GM21367 (cell line): Measurements from ENCODE around the gene OGG1.
"Not testable (repeated sequence)": the region's sequence is repeated elsewhere in the genome, so short reads cannot be mapped to it uniquely, and the experiment has no call there.

Source experiments
- ATAC-seq: cut with Tn5 transposase; IDR thresholded peaks from one replicate; pipeline ENCODE4 v1.9.1; 2021; ENCODE audit not compliant: unreplicated experiment

OGG1 gene

GRCh38 chr3:9760779-9761505 lies 11.2 kb downstream of the OGG1 start:
- no peak for ATAC-seq

- no peak for ATAC-seq
These were observed 12.2 kb downstream of the OGG1 start for GRCh38 chr3:9761919-9762318.

- no peak for ATAC-seq
These were observed 13.1 kb downstream of the OGG1 start for GRCh38 chr3:9762871-9763270.

- ATAC-seq: no peak
These were observed 16.1 kb downstream of the OGG1 start for GRCh38 chr3:9765865-9766264.

- ATAC-seq: no peak
These were observed 17.7 kb downstream of the OGG1 start for GRCh38 chr3:9767418-9767817.

GRCh38 chr3:9768141-9768775 lies 18.5 kb downstream of the OGG1 start:
- ATAC-seq: no peak

- no peak for ATAC-seq
These were observed 19.3 kb downstream of the OGG1 start for GRCh38 chr3:9769012-9769411.

GRCh38 chr3:9769426-9770275 lies 19.9 kb downstream of the OGG1 start, which contains the start of gene CAMK1:
CAMK1 (minus strand) TSS chr3:9769947; CDS start chr3:9767749, 2,198 bp downstream.
- ATAC-seq: no peak

- no peak for ATAC-seq
These were observed 20.6 kb downstream of the OGG1 start for GRCh38 chr3:9770276-9770812.

- ATAC-seq: not testable (repeated sequence)
These were observed 21.3 kb downstream of the OGG1 start for GRCh38 chr3:9771007-9771406.

GRCh38 chr3:9776896-9777693 lies 27.3 kb downstream of the OGG1 start:
- no peak for ATAC-seq

GRCh38 chr3:9777694-9778021 lies 27.9 kb downstream of the OGG1 start:
- no peak for ATAC-seq

GRCh38 chr3:9778143-9779074 lies 28.7 kb downstream of the OGG1 start:
- no peak for ATAC-seq

- no peak for ATAC-seq
These were observed 29.4 kb downstream of the OGG1 start for GRCh38 chr3:9779075-9779593.

GRCh38 chr3:9779721-9780457 lies 30.1 kb downstream of the OGG1 start:
- ATAC-seq: peak; percentile 67

GRCh38 chr3:9780458-9780812 lies 30.7 kb downstream of the OGG1 start:
- ATAC-seq: no peak

GRCh38 chr3:9780910-9781309 lies 31.2 kb downstream of the OGG1 start:
- ATAC-seq: no peak

- no peak for ATAC-seq
These were observed 31.8 kb downstream of the OGG1 start for GRCh38 chr3:9781551-9781950.
